Urinary bladder (tissue), 4 donors: ENCODE measurements around the gene CSF1R. TPM values are rescaled to one million over a fixed set of nuclear protein-coding genes. Genes with fewer than 3 reads are reported as not detected.

Experiments
- DNase-seq: peaks from one replicate; pipeline ENCODE4 v3.0.0-alpha.2; 2015; ENCODE audit errors: extremely low spot score
- H3K27ac ChIP-seq: one replicate; pipeline ENCODE4 v1.5.1; 2013; ENCODE audit warnings: low read depth, mild to moderate bottlenecking, moderate library complexity
- H3K36me3 ChIP-seq: one replicate; pipeline ENCODE4 v1.6.1; 2013; ENCODE audit warnings: mild to moderate bottlenecking, moderate library complexity; ENCODE audit not compliant: insufficient read depth
- H3K4me1 ChIP-seq: one replicate; pipeline ENCODE4 v1.6.1; 2013; ENCODE audit warnings: mild to moderate bottlenecking, moderate library complexity; ENCODE audit not compliant: insufficient read depth
- H3K4me3 ChIP-seq: one replicate; pipeline ENCODE4 v1.5.1; 2013; ENCODE audit warnings: low read depth, low read length
- WGBS: extraction: QIAGEN DNeasy Blood & Tissue Kit; methylation state at CpG from one replicate; pipeline ENCODE4 v1.1.7; 2013; 5-methylcytosine and 5-hydroxymethylcytosine counted together
- polyA plus RNA-seq: library from polyadenylated mRNA; stranded (reverse); fragments of 200-250 nt; gene quantifications from one replicate; pipeline ENCODE4 v1.2.3, GENCODE V29; 2013
- total RNA-seq: library from RNA; depleted of rRNA; stranded (reverse); fragments of >200 nt; gene quantifications from one replicate; pipeline ENCODE4 v1.2.3, GENCODE V29; 2014
- donor health status: healthy with polysubstance abuse.
- donor health status: healthy.

CSF1R gene
- total and polyA plus RNA-seq, 2 donors, result 15.8 to 24.5 TPM

- H3K4me3 ChIP-seq, result no peak overlapping the region
- WGBS, result 91% methylated on average over 8 of the region's 8 CpGs
- no peak for DNase-seq
- no peak overlapping the region for H3K27ac ChIP-seq
- no peaks in the 10 kb centered on the region for H3K4me1 ChIP-seq
- no peaks in the 10 kb centered on the region for H3K36me3 ChIP-seq
Measured at GRCh38 chr5:150077996-150078801, 8.2 kb downstream of the CSF1R start.

GRCh38 chr5:150077060-150077459 is 9.3 kb downstream of the CSF1R start:
- 79% methylated on average over 8 of the region's 8 CpGs for WGBS
- no peak for DNase-seq

GRCh38 chr5:150075806-150076205 is 10.5 kb downstream of the CSF1R start:
- H3K4me3 ChIP-seq, result no peak overlapping the region
- no peaks in the 10 kb centered on the region for H3K4me1 ChIP-seq
- H3K27ac ChIP-seq, result no peak overlapping the region
- no peaks in the 10 kb centered on the region for H3K36me3 ChIP-seq
- 72% methylated on average over 4 of the region's 4 CpGs for WGBS
- no peak for DNase-seq

More at GRCh38 chr5:150077060-150077459, 9.3 kb downstream of the CSF1R start:
- no peaks in the 10 kb centered on the region for H3K36me3 ChIP-seq
- no peaks in the 10 kb centered on the region for H3K4me1 ChIP-seq
- no peak overlapping the region for H3K27ac ChIP-seq
- no peak overlapping the region for H3K4me3 ChIP-seq

GRCh38 chr5:150075233-150075632 is 11.1 kb downstream of the CSF1R start:
- no peak overlapping the region for H3K27ac ChIP-seq
- no peaks in the 10 kb centered on the region for H3K4me1 ChIP-seq
- no peak for DNase-seq
- 73% methylated on average over 4 of the region's 4 CpGs for WGBS
- H3K36me3 ChIP-seq, result no peaks in the 10 kb centered on the region
- H3K4me3 ChIP-seq, result no peak overlapping the region

- Histone ChIP-seq H3K4me3 (no peak overlapping the region), H3K27ac (no peak overlapping the region), H3K36me3 (no peaks in the 10 kb centered on the region), H3K4me1 (no peaks in the 10 kb centered on the region)
- WGBS, result 65% methylated on average over 3 of the region's 3 CpGs
- no peak for DNase-seq
Measured at GRCh38 chr5:150073677-150074076, 12.7 kb downstream of the CSF1R start.

GRCh38 chr5:150073086-150073625 is 13.2 kb downstream of the CSF1R start:
- Histone ChIP-seq H3K27ac (no peak overlapping the region), H3K4me3 (no peak overlapping the region), H3K36me3 (no peaks in the 10 kb centered on the region), H3K4me1 (no peaks in the 10 kb centered on the region)
- no peak for DNase-seq
- WGBS, result 85% methylated on average over 5 of the region's 5 CpGs

- Histone ChIP-seq H3K27ac (no peak overlapping the region), H3K36me3 (no peaks in the 10 kb centered on the region), H3K4me3 (no peak overlapping the region), H3K4me1 (no peaks in the 10 kb centered on the region)
- WGBS, result 90% methylated on average over 3 of the region's 3 CpGs
- DNase-seq, result no peak
Measured at GRCh38 chr5:150070821-150071220, 15.5 kb downstream of the CSF1R start.

- Histone ChIP-seq H3K36me3 (no peaks in the 10 kb centered on the region), H3K27ac (no peak overlapping the region), H3K4me3 (no peak overlapping the region), H3K4me1 (no peaks in the 10 kb centered on the region)
- DNase-seq, result no peak
- WGBS, result 82% methylated on average over 25 of the region's 25 CpGs
Measured at GRCh38 chr5:150069672-150070627, 16.4 kb downstream of the CSF1R start.

GRCh38 chr5:150068961-150069645 is 17.3 kb downstream of the CSF1R start:
- Histone ChIP-seq H3K4me1 (no peaks in the 10 kb centered on the region), H3K27ac (no peak overlapping the region), H3K4me3 (no peak overlapping the region), H3K36me3 (no peaks in the 10 kb centered on the region)
- WGBS, result 77% methylated on average over 12 of the region's 12 CpGs
- no peak for DNase-seq

- Histone ChIP-seq H3K36me3 (no peaks in the 10 kb centered on the region), H3K27ac (no peak overlapping the region), H3K4me3 (no peak overlapping the region), H3K4me1 (no peaks in the 10 kb centered on the region)
- DNase-seq, result no peak
- 62% methylated on average over 4 of the region's 4 CpGs for WGBS
Measured at GRCh38 chr5:150068472-150068871, 17.9 kb downstream of the CSF1R start.

GRCh38 chr5:150068071-150068470 is 18.3 kb downstream of the CSF1R start:
- 94% methylated on average over 6 of the region's 6 CpGs for WGBS
- Histone ChIP-seq H3K27ac (no peak overlapping the region), H3K4me1 (no peaks in the 10 kb centered on the region), H3K36me3 (no peaks in the 10 kb centered on the region), H3K4me3 (no peak overlapping the region)
- no peak for DNase-seq

- no peaks in the 10 kb centered on the region for H3K4me1 ChIP-seq
- no peak overlapping the region for H3K4me3 ChIP-seq
- H3K36me3 ChIP-seq, result no peaks in the 10 kb centered on the region
- no peak for DNase-seq
- no peak overlapping the region for H3K27ac ChIP-seq
- WGBS, result 89% methylated on average over 6 of the region's 6 CpGs
Measured at GRCh38 chr5:150067405-150067960, 18.9 kb downstream of the CSF1R start.

GRCh38 chr5:150066901-150067396 is 19.4 kb downstream of the CSF1R start:
- Histone ChIP-seq H3K36me3 (no peaks in the 10 kb centered on the region), H3K27ac (no peak overlapping the region), H3K4me3 (no peak overlapping the region), H3K4me1 (no peaks in the 10 kb centered on the region)
- 91% methylated on average over 2 of the region's 2 CpGs for WGBS
- DNase-seq, result no peak
